Transverse colon (tissue), 4 donors: ENCODE data around the gene PRRG1. TPM values are rescaled to one million over a fixed set of nuclear protein-coding genes. Genes with fewer than 3 reads are reported as not detected.

Experiments used
- DNase-seq: peaks from one replicate; pipeline ENCODE4 v3.0.0-alpha.2; 2019
- H3K27ac ChIP-seq, 4 donors: fragments of 200-600 bp; sonication (generic); 2 replicates each; pipeline ENCODE4 v1.5.1; 2016 to 2018; ENCODE audit warnings: inconsistent platforms in 4 of 4
- H3K27me3 ChIP-seq: fragments of 200-600 bp; sonication (generic); 2 replicates; pipeline ENCODE4 v1.5.1; 2017; ENCODE audit warnings: inconsistent platforms
- H3K36me3 ChIP-seq, 4 donors: fragments of 200-600 bp; sonication (generic); 2 replicates each; pipeline ENCODE4 v1.5.1; 2017 to 2019; ENCODE audit warnings: inconsistent platforms in 4 of 4
- H3K4me1 ChIP-seq, 4 donors: fragments of 200-600 bp; sonication (generic); 2 replicates each; pipeline ENCODE4 v1.5.1; 2017 to 2020; ENCODE audit warnings: inconsistent platforms in 4 of 4
- H3K4me3 ChIP-seq, 4 donors: fragments of 200-600 bp; sonication (generic); 1 replicate in 1 of 4; 2 replicates in 3 of 4; pipeline versions ENCODE4 v1.5.1 to v1.6.1; 2017 to 2019; ENCODE audit warnings: inconsistent platforms in 4 of 4
- H3K9me3 ChIP-seq, 2 donors: fragments of 200-600 bp; sonication (generic); 2 replicates each; pipeline ENCODE4 v1.5.1; 2017 to 2019; ENCODE audit warnings: inconsistent platforms in 2 of 2
- EP300 ChIP-seq: sonication (generic); formaldehyde crosslinking; IDR thresholded peaks from one replicate; pipeline ENCODE4 v1.6.1; 2017; ENCODE audit warnings: antibody characterized with exemption, low read depth
- POLR2A ChIP-seq: fragments of 450-650 bp; IDR thresholded peaks from one replicate; pipeline ENCODE4 v1.6.1; 2016; ENCODE audit warnings: antibody characterized with exemption, mild to moderate bottlenecking, moderate library complexity
- POLR2AphosphoS5 ChIP-seq, 3 donors: sonication (generic); formaldehyde crosslinking; IDR thresholded peaks; one replicate each; pipeline ENCODE4 v1.6.1; 2016; ENCODE audit warnings: antibody characterized with exemption in 3 of 3
- WGBS, 2 donors: methylation state at CpG; one replicate each; pipeline ENCODE4 v1.1.5; 2018; ENCODE audit warnings: low coverage in 1 of 2; 5-methylcytosine and 5-hydroxymethylcytosine counted together
- in situ Hi-C, 4 donors: fragments of 200-750 bp; cut with MboI; loops; one replicate each; pipeline versions ENCODE4 v1.15.0 to v1.15.1; 2017; ENCODE audit warnings: low sequenced_read_pairs in 3 of 4, low pct_ligation_motif_present in 1 of 4, low pct_unique_long_range_greater_than_20kb in 1 of 4
- intact Hi-C: fragments of 100-400 bp; cut with DNase I; formaldehyde crosslinking; loops from one replicate; pipeline ENCODE4 v1.15.1; 2023; ENCODE audit warnings: low total_unique reads
- total RNA-seq, 4 donors: library from RNA; depleted of rRNA; stranded (reverse); fragments of >200 nt; gene quantifications; one replicate each; pipeline ENCODE4 v1.1.0, GENCODE V29; 2016
- TF ChIP-seq, protein P1 (sequence below), 5 experiments: fragments of 200-600 bp in 3 of 5; fragments of 450-650 bp in 2 of 5; sonication (generic) in 3 of 5; IDR thresholded peaks; 1 replicate in 2 of 5; 2 replicates in 3 of 5; pipeline ENCODE4 v1.5.1; 2016 to 2017; ENCODE audit warnings: antibody characterized with exemption in 5 of 5, inconsistent platforms in 3 of 5, mild to moderate bottlenecking in 2 of 5, moderate library complexity in 1 of 5

The PRRG1 gene
- total RNA-seq, 4 donors from 2014 or later = 5.4 to 14.6 (median 11.6) TPM

GRCh38 chrX:37409278-37409677 is 60.1 kb downstream of the PRRG1 start:
- Histone ChIP-seq H3K4me1 (no peaks in the 10 kb centered on the region), H3K27me3 (no peaks in the 10 kb centered on the region), H3K4me3 (no peak overlapping the region), H3K27ac (no peak overlapping the region), H3K9me3 (no peaks in the 10 kb centered on the region), H3K36me3 (no peaks in the 10 kb centered on the region)
- in situ Hi-C loops = no loop called here
- DNase-seq = no peak
- intact Hi-C loops = no loop called here
- TF ChIP-seq EP300 (no peak), POLR2AphosphoS5 (IDR thresholded peaks at IDR 0.05) (no peak)
- TF ChIP-seq, protein P1, sequence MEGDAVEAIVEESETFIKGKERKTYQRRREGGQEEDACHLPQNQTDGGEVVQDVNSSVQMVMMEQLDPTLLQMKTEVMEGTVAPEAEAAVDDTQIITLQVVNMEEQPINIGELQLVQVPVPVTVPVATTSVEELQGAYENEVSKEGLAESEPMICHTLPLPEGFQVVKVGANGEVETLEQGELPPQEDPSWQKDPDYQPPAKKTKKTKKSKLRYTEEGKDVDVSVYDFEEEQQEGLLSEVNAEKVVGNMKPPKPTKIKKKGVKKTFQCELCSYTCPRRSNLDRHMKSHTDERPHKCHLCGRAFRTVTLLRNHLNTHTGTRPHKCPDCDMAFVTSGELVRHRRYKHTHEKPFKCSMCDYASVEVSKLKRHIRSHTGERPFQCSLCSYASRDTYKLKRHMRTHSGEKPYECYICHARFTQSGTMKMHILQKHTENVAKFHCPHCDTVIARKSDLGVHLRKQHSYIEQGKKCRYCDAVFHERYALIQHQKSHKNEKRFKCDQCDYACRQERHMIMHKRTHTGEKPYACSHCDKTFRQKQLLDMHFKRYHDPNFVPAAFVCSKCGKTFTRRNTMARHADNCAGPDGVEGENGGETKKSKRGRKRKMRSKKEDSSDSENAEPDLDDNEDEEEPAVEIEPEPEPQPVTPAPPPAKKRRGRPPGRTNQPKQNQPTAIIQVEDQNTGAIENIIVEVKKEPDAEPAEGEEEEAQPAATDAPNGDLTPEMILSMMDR (IDR thresholded peaks at IDR 0.05) = no peak
- 17 to 34% methylated on average over 1 to 2 of the region's 2 CpGs for WGBS, 2 donors

DNA sequence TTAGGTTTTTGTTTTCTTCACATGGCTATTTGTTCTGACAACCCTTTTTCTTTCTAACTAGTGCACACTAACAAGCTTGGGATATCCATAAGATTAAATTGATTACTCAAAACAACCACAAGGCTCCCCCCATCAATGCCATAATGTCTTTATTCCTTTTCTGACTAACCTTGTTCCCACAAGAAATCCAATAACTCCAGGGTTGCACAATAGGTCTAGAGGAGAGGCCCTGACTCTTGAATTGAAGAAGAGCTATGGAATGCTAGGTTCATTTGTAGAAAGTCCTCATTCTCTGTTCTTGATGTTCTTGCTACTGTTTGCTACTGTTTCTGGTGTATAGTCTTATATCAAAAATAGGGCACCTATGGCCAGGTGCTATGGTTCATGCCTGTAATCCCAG is 71.0 kb downstream of the PRRG1 start:
- H3K9me3 ChIP-seq = no peaks in the 10 kb centered on the region
- H3K36me3 ChIP-seq = no peaks in the 10 kb centered on the region
- H3K4me3 ChIP-seq = no peak overlapping the region
- in situ Hi-C loops (no loop called here), intact Hi-C loops (no loop called here)
- DNase-seq = no peak
- no peaks in the 10 kb centered on the region for H3K4me1 ChIP-seq
- TF ChIP-seq POLR2AphosphoS5 (IDR thresholded peaks at IDR 0.05) (no peak), EP300 (no peak), POLR2A (no peak)
- TF ChIP-seq, protein P1 (IDR thresholded peaks at IDR 0.05) = no peak
- no peaks in the 10 kb centered on the region for H3K27me3 ChIP-seq
- no peak overlapping the region for H3K27ac ChIP-seq

DNA sequence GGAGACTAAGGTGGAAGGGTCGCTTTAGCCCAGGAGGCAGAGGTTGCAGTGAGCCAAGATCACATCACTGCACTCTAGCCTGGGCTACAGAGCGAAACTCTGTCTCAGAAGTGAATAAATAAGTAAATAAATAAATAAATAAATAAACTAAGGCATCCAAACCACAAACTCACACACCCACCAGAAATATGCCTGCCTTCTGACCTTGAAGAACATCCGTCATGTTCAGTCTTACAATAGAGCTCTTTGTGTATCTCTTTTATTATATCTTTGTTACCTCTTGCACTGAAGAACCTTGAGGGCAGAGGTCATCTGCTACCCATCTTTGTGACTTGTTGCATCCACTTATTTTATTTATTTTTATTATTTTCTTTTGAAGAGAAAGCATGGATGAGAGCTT is 71.6 kb downstream of the PRRG1 start:
- no peak overlapping the region for H3K4me3 ChIP-seq
- H3K27ac ChIP-seq = no peak overlapping the region
- no peak for TF ChIP-seq POLR2A
- TF ChIP-seq EP300 = no peak
- TF ChIP-seq POLR2AphosphoS5 (IDR thresholded peaks at IDR 0.05) = no peak
- TF ChIP-seq, protein P1 (IDR thresholded peaks at IDR 0.05) = no peak
- H3K36me3 ChIP-seq = no peaks in the 10 kb centered on the region
- WGBS, 2 donors = 63 to 100% methylated on average over 2 to 3 of the region's 3 CpGs
- H3K4me1 ChIP-seq = no peaks in the 10 kb centered on the region
- intact Hi-C loops = no loop called here
- no peaks in the 10 kb centered on the region for H3K27me3 ChIP-seq
- DNase-seq = no peak
- H3K9me3 ChIP-seq = no peaks in the 10 kb centered on the region
- in situ Hi-C loops = no loop called here

DNA sequence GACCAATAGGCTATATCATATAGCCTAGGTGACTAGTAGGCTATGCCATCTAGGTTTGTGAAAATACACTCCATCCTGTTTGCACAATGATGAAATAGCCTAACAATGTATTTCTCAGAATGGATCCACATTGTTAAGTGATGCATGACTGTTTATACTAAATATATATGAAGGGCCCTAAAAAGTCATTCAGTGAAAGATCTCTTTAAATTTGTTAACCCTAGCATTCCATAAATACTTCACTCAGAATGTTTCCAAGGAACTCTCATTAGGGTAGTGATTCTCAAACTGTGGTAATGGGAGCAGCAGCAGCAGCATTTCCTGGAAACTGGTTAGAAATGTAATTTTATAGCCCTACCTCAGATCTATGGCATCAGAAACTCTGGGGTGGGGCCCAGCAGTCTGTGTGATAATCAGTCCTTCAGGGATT is 74.9 kb downstream of the PRRG1 start:
- H3K27ac ChIP-seq = no peak overlapping the region
- H3K9me3 ChIP-seq = no peaks in the 10 kb centered on the region
- no peak overlapping the region for H3K4me3 ChIP-seq
- H3K4me1 ChIP-seq = no peaks in the 10 kb centered on the region
- TF ChIP-seq POLR2AphosphoS5 (IDR thresholded peaks at IDR 0.05) = no peak
- TF ChIP-seq, protein P1 (IDR thresholded peaks at IDR 0.05) = no peak
- no peak for TF ChIP-seq EP300
- TF ChIP-seq POLR2A = no peak
- in situ Hi-C loops (no loop called here), intact Hi-C loops (no loop called here)
- no peaks in the 10 kb centered on the region for H3K27me3 ChIP-seq
- H3K36me3 ChIP-seq = no peaks in the 10 kb centered on the region
- no peak for DNase-seq
